IMR-90 (cell line): ENCODE measurements around the gene BPIFB2. TPM values are rescaled to one million over a fixed set of nuclear protein-coding genes. Genes with fewer than 3 reads are reported as not detected.

Experiments used
- ATAC-seq: fragments of 200-7000 bp; cut with Tn5 transposase; 2 replicates; pipeline ENCODE4 v1.9.1; 2020; ENCODE audit warnings: low read depth, mild to moderate bottlenecking, moderate library complexity
- BruUV-seq: library from RNA; stranded (reverse); fragments of 400-500 nt; replicated peaks from 2 replicates; lab custom pipeline; 2021; lab: Mats Ljungman, UMichigan
- CTCF ChIA-PET: fragments of 300-600 bp; formaldehyde crosslinking; extraction: SDS; loops from one replicate; lab custom pipeline; 2021; ENCODE audit warnings: antibody characterized with exemption; lab: Yijun Ruan, JAX
- POLR2A ChIA-PET: fragments of 300-600 bp; sonication (Branson Sonifier 250); formaldehyde crosslinking; loops from one replicate; lab custom pipeline; 2022; ENCODE audit warnings: antibody characterized with exemption; ENCODE audit not compliant: unreplicated experiment; lab: Charles Lee
- DNase-seq: peaks from one replicate; pipeline ENCODE4 v3.0.0; 2013
- H2AFZ ChIP-seq: replicated peaks from 2 replicates; pipeline ENCODE3; 2013; ENCODE audit warnings: low read length, mild to moderate bottlenecking; ENCODE audit not compliant: poor library complexity
- H2AK5ac ChIP-seq: 2 replicates; pipeline ENCODE4 v1.6.1; 2013; ENCODE audit warnings: low read depth, low read length, inconsistent platforms
- H2AK9ac ChIP-seq: replicated peaks from 2 replicates; pipeline ENCODE3; 2013; ENCODE audit warnings: mild to moderate bottlenecking, low read depth, low read length, moderate library complexity; ENCODE audit not compliant: poor library complexity
- H2BK120ac ChIP-seq: 2 replicates; pipeline ENCODE4 v1.6.1; 2013; ENCODE audit warnings: low read depth, low read length, inconsistent platforms
- H2BK15ac ChIP-seq: 3 replicates; pipeline ENCODE4 v1.6.1; 2013; ENCODE audit warnings: low read depth, low read length, inconsistent platforms
- H2BK20ac ChIP-seq: 2 replicates; pipeline ENCODE4 v1.6.1; 2013; ENCODE audit warnings: low read depth, mild to moderate bottlenecking, inconsistent platforms, low read length, moderate library complexity
- H2BK5ac ChIP-seq: 2 replicates; pipeline ENCODE4 v1.6.1; 2013; ENCODE audit warnings: mild to moderate bottlenecking, low read depth, low read length, inconsistent platforms; ENCODE audit not compliant: poor library complexity, severe bottlenecking
- H3K14ac ChIP-seq: replicated peaks from 2 replicates; pipeline ENCODE4 v1.6.1; 2013; ENCODE audit warnings: low read depth, low read length, inconsistent platforms
- H3K18ac ChIP-seq: 2 replicates; pipeline ENCODE4 v1.6.1; 2013; ENCODE audit warnings: low read depth, low read length, control low read depth
- H3K23ac ChIP-seq: 2 replicates; pipeline ENCODE4 v1.6.1; 2013; ENCODE audit warnings: low read depth, low read length, inconsistent platforms
- H3K27ac ChIP-seq: 2 replicates; pipeline ENCODE4 v1.5.1; 2013; ENCODE audit warnings: mild to moderate bottlenecking, control low read depth, low read length; ENCODE audit not compliant: insufficient read depth
- H3K27me3 ChIP-seq: 2 replicates; pipeline ENCODE4 v1.6.1; 2013; ENCODE audit warnings: low read length; ENCODE audit not compliant: control insufficient read depth, insufficient read depth
- H3K36me3 ChIP-seq: 2 replicates; pipeline ENCODE4 v1.6.1; 2013; ENCODE audit warnings: low read length, mixed read lengths; ENCODE audit not compliant: control insufficient read depth, insufficient read depth
- H3K4ac ChIP-seq: 2 replicates; pipeline ENCODE4 v1.6.1; 2013; ENCODE audit warnings: low read depth, low read length, inconsistent platforms
- H3K4me1 ChIP-seq: 2 replicates; pipeline ENCODE4 v1.6.1; 2013; ENCODE audit warnings: low read length, mixed read lengths; ENCODE audit not compliant: control insufficient read depth, insufficient read depth
- H3K4me2 ChIP-seq: 2 replicates; pipeline ENCODE4 v1.6.1; 2013; ENCODE audit warnings: low read depth, mild to moderate bottlenecking, control low read depth, low read length, moderate library complexity
- H3K4me3 ChIP-seq: 2 replicates; pipeline ENCODE4 v1.5.1; 2013; ENCODE audit warnings: low read depth, mild to moderate bottlenecking, control low read depth, low read length, moderate library complexity; ENCODE audit not compliant: insufficient read depth
- H3K56ac ChIP-seq: 2 replicates; pipeline ENCODE4 v1.6.1; 2013; ENCODE audit warnings: low read length, inconsistent platforms; ENCODE audit not compliant: insufficient read depth; ENCODE audit errors: extremely low read depth
- H3K79me1 ChIP-seq, 2 experiments: 2 replicates each; pipeline ENCODE4 v1.6.1; 2013; ENCODE audit warnings: low read length in 2 of 2, inconsistent platforms in 1 of 2, low read depth in 1 of 2
- H3K9ac ChIP-seq: 2 replicates; pipeline ENCODE4 v1.6.1; 2013; ENCODE audit warnings: low read depth, low read length, control low read depth
- H3K9me1 ChIP-seq: 2 replicates; pipeline ENCODE4 v1.6.1; 2013; ENCODE audit warnings: low read length, inconsistent platforms; ENCODE audit not compliant: insufficient read depth
- H3K9me3 ChIP-seq: 2 replicates; pipeline ENCODE4 v1.6.1; 2013; ENCODE audit warnings: low read length; ENCODE audit not compliant: control insufficient read depth, insufficient read depth
- H4K20me1 ChIP-seq: 2 replicates; pipeline ENCODE4 v1.6.1; 2013; ENCODE audit warnings: low read length, inconsistent platforms; ENCODE audit not compliant: insufficient read depth
- H4K5ac ChIP-seq: 2 replicates; pipeline ENCODE4 v1.6.1; 2013; ENCODE audit warnings: mild to moderate bottlenecking, low read depth, low read length, control low read depth
- H4K8ac ChIP-seq, 2 experiments: 2 replicates each; pipeline ENCODE4 v1.6.1; 2013; ENCODE audit warnings: low read depth in 2 of 2, low read length in 2 of 2, control low read depth in 1 of 2, inconsistent platforms in 1 of 2
- H4K91ac ChIP-seq: 2 replicates; pipeline ENCODE4 v1.6.1; 2013; ENCODE audit warnings: low read depth, low read length, inconsistent platforms; ENCODE audit not compliant: insufficient read depth
- BHLHE40 ChIP-seq: fragments of 150-350 bp; IDR thresholded peaks from 2 replicates; pipeline ENCODE4 v1.6.1; 2016; ENCODE audit warnings: mild to moderate bottlenecking, low read depth, low read length
- CEBPB ChIP-seq: IDR thresholded peaks from 2 replicates; pipeline ENCODE4 v1.6.1; 2012; ENCODE audit warnings: low read depth, low read length, improper control_type of control experiment
- CHD1 ChIP-seq: IDR thresholded peaks from 2 replicates; pipeline ENCODE4 v1.6.1; 2012; ENCODE audit warnings: low read depth, low read length, improper control_type of control experiment
- FOS ChIP-seq: fragments of 150-350 bp; IDR thresholded peaks from 2 replicates; pipeline ENCODE4 v1.6.1; 2016; ENCODE audit warnings: low read depth, low read length
- MAFK ChIP-seq: IDR thresholded peaks from 2 replicates; pipeline ENCODE4 v1.6.1; 2012; ENCODE audit warnings: low read depth, low read length, improper control_type of control experiment
- MAZ ChIP-seq: IDR thresholded peaks from 2 replicates; pipeline ENCODE4 v1.6.1; 2012; ENCODE audit warnings: low read depth, mild to moderate bottlenecking, low read length, improper control_type of control experiment, moderate library complexity, borderline replicate concordance
- MXI1 ChIP-seq: IDR thresholded peaks from 2 replicates; pipeline ENCODE4 v1.6.1; 2012; ENCODE audit warnings: low read depth, mild to moderate bottlenecking, low read length, moderate library complexity, borderline replicate concordance
- NFE2L2 ChIP-seq: fragments of 150-350 bp; IDR thresholded peaks from 2 replicates; pipeline ENCODE4 v1.6.1; 2016; ENCODE audit warnings: low read depth, mild to moderate bottlenecking, low read length
- POLR2A ChIP-seq: IDR thresholded peaks from 2 replicates; pipeline ENCODE4 v1.6.1; 2012; ENCODE audit warnings: mild to moderate bottlenecking, low read depth, low read length
- RAD21 ChIP-seq: IDR thresholded peaks from 2 replicates; pipeline ENCODE4 v1.6.1; 2012; ENCODE audit warnings: low read length, improper control_type of control experiment
- RCOR1 ChIP-seq: IDR thresholded peaks from 2 replicates; pipeline ENCODE4 v1.6.1; 2012; ENCODE audit warnings: mild to moderate bottlenecking, low read length, improper control_type of control experiment; ENCODE audit not compliant: insufficient replicate concordance
- RFX5 ChIP-seq: IDR thresholded peaks from 2 replicates; pipeline ENCODE4 v1.8.0; 2012; ENCODE audit warnings: low read depth, mild to moderate bottlenecking, low read length, moderate library complexity
- SMC3 ChIP-seq: fragments of 150-350 bp; IDR thresholded peaks from 2 replicates; pipeline ENCODE4 v1.6.1; 2016; ENCODE audit warnings: low read depth, mild to moderate bottlenecking, antibody characterized with exemption, low read length, moderate library complexity
- WGBS, 2 experiments: methylation state at CpG; one replicate each; pipeline versions ENCODE4 v1.1.5 to v1.1.7; 2013; ENCODE audit warnings: missing lambda C conversion rate in 2 of 2; ENCODE audit not compliant: insufficient read length in 1 of 2; ENCODE audit errors: extremely low coverage in 2 of 2; 5-methylcytosine and 5-hydroxymethylcytosine counted together
- dilution Hi-C: fragments of 300-500 bp; cut with HindIII; formaldehyde crosslinking; loops from one replicate; pipeline ENCODE4 v1.14.3; 2018; ENCODE audit warnings: low sequenced_read_pairs; ENCODE audit not compliant: unreplicated experiment
- in situ Hi-C: fragments of 300-500 bp; cut with MboI; formaldehyde crosslinking; loops from 3 replicates; pipeline ENCODE4 v1.14.3; 2019; ENCODE audit warnings: low sequenced_read_pairs, inconsistent platforms, mixed read lengths
- intact Hi-C: fragments of 100-400 bp; cut with micrococcal nuclease; formaldehyde crosslinking; loops from 2 replicates; pipeline ENCODE4 v1.10.0; 2022
- polyA plus RNA-seq, 3 experiments: library from polyadenylated mRNA; depleted of rRNA; stranded (reverse); fragments of >200 nt; gene quantifications; 2 replicates each; pipeline ENCODE4 v1.2.3, GENCODE V29; 2012; ENCODE audit warnings: low replicate concordance in 1 of 3
- total RNA-seq: library from RNA; depleted of rRNA; stranded (reverse); fragments of >200 nt; gene quantifications from 2 replicates; pipeline ENCODE4 v1.2.3, GENCODE V29; 2012
- TF ChIP-seq, protein P1 (sequence below): conservative IDR thresholded peaks from 2 replicates; pipeline ENCODE4 v1.5.1; 2012; ENCODE audit warnings: mild to moderate bottlenecking, low read depth, low read length, improper control_type of control experiment
- TF ChIP-seq, protein P2 (sequence below): fragments of 150-350 bp; IDR thresholded peaks from 2 replicates; pipeline ENCODE4 v1.6.1; 2017; ENCODE audit warnings: mild to moderate bottlenecking, antibody characterized with exemption, low read length, low read depth
- TF ChIP-seq, protein P3 (sequence below): fragments of 150-350 bp; IDR thresholded peaks from 2 replicates; pipeline ENCODE4 v1.6.1; 2016; ENCODE audit warnings: low read depth, mild to moderate bottlenecking, low read length, moderate library complexity, borderline replicate concordance

The BPIFB2 gene
- total and polyA plus RNA-seq, 2 of the 4 experiments (the other 2 are of a cell fraction): not detected

DNA sequence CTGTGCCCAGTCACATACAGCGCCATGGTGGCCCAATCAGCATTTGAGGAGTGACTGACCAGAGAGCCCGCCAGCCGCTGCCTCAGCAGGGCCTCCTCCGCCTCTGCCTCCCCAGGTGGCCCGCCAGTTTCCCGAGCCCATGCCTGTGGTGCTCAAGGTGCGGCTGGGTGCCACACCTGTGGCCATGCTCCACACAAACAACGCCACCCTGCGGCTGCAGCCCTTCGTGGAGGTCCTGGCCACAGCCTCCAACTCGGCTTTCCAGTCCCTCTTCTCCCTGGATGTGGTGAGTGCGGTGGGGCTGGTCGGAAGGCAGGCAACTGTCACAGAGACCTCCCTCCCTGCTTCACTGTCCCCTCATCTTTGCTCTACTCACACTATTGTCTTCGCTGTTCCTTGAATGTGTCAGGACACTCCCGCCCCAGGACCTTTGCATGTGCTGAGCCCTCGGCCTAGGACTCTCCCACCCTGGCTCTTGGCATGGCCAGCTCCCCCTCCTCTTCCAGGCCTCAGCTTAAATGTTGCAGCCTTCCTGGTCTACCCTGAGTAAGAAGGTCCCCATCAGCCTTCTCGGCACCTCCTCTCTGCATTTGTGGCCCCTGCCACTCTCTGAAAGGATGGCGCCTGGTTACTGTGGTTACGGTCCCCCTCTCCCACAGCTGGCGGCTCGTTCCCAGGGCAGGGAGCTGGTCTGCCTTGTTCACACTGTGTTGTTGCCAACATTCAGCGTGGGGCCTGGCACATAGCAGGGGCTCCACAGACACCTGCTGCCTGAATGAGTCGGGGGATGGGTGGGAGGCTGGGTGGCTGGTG, 12.2 kb downstream of the BPIFB2 start:
- Histone ChIP-seq H4K5ac (no peak overlapping the region), H2AFZ (no peak overlapping the region), H3K4me2 (no peak overlapping the region), H3K27me3 (peaks cover 5% of the 10 kb centered on the region), H3K36me3 (no peaks in the 10 kb centered on the region), H3K79me1 (no peaks in the 10 kb centered on the region), H3K18ac (no peak overlapping the region), H3K4me3 (no peak overlapping the region), H4K20me1 (no peaks in the 10 kb centered on the region), H3K14ac (no peak overlapping the region), H3K4ac (no peak overlapping the region), H3K9me1 (no peaks in the 10 kb centered on the region), H3K56ac (no peak overlapping the region), H2BK15ac (no peak overlapping the region), H2AK5ac (no peak overlapping the region), H3K23ac (no peak overlapping the region), H2AK9ac (no peak overlapping the region), H2BK120ac (no peak overlapping the region), H3K4me1 (no peaks in the 10 kb centered on the region), H2BK20ac (no peak overlapping the region), H2BK5ac (no peak overlapping the region), H3K9ac (no peak overlapping the region), H3K27ac (no peak overlapping the region), H3K9me3 (no peaks in the 10 kb centered on the region), H4K91ac (no peak overlapping the region), H4K8ac (no peak overlapping the region)
- no TSS peak for BruUV-seq
- in situ Hi-C loops: no loop called here
- WGBS, 2 experiments: 71% methylated on average over 9 of the region's 23 CpGs; no CpG with 5 or more reads in 1 of the 2 experiments
- intact Hi-C loops: no loop called here
- CTCF ChIA-PET: no interaction called here
- DNase-seq (no peak), ATAC-seq (no peak)
- dilution Hi-C loops: no loop called here
- POLR2A ChIA-PET: no interaction called here
- TF ChIP-seq FOS: no peak
- TF ChIP-seq POLR2A: no peak
- no peak for TF ChIP-seq RFX5
- no peak for TF ChIP-seq MAFK
- TF ChIP-seq, protein P1, sequence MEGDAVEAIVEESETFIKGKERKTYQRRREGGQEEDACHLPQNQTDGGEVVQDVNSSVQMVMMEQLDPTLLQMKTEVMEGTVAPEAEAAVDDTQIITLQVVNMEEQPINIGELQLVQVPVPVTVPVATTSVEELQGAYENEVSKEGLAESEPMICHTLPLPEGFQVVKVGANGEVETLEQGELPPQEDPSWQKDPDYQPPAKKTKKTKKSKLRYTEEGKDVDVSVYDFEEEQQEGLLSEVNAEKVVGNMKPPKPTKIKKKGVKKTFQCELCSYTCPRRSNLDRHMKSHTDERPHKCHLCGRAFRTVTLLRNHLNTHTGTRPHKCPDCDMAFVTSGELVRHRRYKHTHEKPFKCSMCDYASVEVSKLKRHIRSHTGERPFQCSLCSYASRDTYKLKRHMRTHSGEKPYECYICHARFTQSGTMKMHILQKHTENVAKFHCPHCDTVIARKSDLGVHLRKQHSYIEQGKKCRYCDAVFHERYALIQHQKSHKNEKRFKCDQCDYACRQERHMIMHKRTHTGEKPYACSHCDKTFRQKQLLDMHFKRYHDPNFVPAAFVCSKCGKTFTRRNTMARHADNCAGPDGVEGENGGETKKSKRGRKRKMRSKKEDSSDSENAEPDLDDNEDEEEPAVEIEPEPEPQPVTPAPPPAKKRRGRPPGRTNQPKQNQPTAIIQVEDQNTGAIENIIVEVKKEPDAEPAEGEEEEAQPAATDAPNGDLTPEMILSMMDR: no peak
- TF ChIP-seq MXI1: no peak
- TF ChIP-seq NFE2L2: no peak
- TF ChIP-seq, protein P2, sequence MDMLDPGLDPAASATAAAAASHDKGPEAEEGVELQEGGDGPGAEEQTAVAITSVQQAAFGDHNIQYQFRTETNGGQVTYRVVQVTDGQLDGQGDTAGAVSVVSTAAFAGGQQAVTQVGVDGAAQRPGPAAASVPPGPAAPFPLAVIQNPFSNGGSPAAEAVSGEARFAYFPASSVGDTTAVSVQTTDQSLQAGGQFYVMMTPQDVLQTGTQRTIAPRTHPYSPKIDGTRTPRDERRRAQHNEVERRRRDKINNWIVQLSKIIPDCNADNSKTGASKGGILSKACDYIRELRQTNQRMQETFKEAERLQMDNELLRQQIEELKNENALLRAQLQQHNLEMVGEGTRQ: no peak
- no peak for TF ChIP-seq CHD1
- no peak for TF ChIP-seq RCOR1
- TF ChIP-seq MAZ: no peak
- TF ChIP-seq BHLHE40: no peak
- TF ChIP-seq, protein P3, sequence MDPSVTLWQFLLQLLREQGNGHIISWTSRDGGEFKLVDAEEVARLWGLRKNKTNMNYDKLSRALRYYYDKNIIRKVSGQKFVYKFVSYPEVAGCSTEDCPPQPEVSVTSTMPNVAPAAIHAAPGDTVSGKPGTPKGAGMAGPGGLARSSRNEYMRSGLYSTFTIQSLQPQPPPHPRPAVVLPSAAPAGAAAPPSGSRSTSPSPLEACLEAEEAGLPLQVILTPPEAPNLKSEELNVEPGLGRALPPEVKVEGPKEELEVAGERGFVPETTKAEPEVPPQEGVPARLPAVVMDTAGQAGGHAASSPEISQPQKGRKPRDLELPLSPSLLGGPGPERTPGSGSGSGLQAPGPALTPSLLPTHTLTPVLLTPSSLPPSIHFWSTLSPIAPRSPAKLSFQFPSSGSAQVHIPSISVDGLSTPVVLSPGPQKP: no peak
- TF ChIP-seq RAD21: no peak
- no peak for TF ChIP-seq SMC3
- TF ChIP-seq CEBPB: no peak
